Posterior vena cava (tissue), 2 donors: ENCODE measurements around the gene HUWE1. TPM values are rescaled to one million over a fixed set of nuclear protein-coding genes. Genes with fewer than 3 reads are reported as not detected.
A peak's percentile ranks its signal among the peaks of the same experiment; 100 is the strongest.

Source experiments
- DNase-seq: peaks from one replicate; pipeline ENCODE4 v3.0.0-alpha.2; 2020; ENCODE audit warnings: low spot score
- intact Hi-C, 2 donors: fragments of 100-400 bp; cut with DNase I; formaldehyde crosslinking; loops; one replicate each; pipeline versions ENCODE4 v1.14.1 to v1.14.2; 2022 to 2023
- total RNA-seq, 2 donors: library from RNA; stranded (reverse); fragmentation: NEBNext Ultra II Directional; extraction: Animal tissue kit (Norgen Biotek cat#: 25700); gene quantifications; one replicate each; pipeline ENCODE4 v1.2.1, GENCODE V29; 2021
- donor health status: DM: yes; HTN: yes; CAD: no.
- donor health status: DM: yes; HTN: yes; CAD: no.

HUWE1 gene
- total RNA-seq, 2 donors from 2014 or later = 165 to 199 TPM

GRCh38 chrX:53695946-53696549, 9.5 kb upstream of the HUWE1 start:
- DNase-seq = no peak
- intact Hi-C loops = no loop called here

DNA sequence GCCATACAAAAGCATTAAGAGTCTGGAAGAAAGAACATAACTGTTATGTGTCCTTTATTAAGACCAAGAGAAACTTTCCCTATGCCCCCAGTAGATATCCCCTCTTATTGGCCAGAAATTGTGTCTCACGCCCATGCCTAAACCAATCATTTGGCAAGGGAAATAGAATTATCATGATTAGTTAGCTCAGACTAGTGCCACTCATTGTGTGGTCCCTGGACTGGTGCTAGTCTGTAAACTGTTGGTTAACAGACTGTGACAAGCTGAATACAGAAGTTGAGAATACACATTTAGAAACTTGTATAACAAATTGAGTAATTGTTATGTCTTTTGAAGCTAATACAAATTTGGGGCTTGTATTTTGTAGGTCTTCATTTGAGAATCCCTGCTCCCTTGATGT, 8.1 kb upstream of the HUWE1 start:
- intact Hi-C loops = no loop called here
- no peak for DNase-seq

DNA sequence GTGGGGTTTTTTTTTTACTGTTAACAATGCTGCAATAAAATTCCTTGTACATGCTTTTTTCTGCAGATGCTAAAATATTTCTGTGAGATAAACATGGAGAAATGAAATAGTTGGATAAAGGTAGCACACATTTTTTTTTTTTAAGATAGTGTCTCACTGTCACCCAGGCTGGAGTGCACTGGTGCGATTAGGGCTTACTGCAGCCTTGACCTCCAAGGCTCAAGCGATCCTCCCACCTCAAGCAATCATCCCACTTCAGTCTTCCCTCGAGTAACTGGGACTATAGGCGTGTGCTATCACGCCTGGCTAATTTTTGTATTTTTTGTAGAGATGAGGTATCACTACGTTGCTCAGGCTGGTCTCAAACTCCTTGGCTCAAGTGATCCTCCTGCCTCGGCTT, 1.8 kb upstream of the HUWE1 start:
- DNase-seq = no peak
- intact Hi-C loops = no loop called here

DNA sequence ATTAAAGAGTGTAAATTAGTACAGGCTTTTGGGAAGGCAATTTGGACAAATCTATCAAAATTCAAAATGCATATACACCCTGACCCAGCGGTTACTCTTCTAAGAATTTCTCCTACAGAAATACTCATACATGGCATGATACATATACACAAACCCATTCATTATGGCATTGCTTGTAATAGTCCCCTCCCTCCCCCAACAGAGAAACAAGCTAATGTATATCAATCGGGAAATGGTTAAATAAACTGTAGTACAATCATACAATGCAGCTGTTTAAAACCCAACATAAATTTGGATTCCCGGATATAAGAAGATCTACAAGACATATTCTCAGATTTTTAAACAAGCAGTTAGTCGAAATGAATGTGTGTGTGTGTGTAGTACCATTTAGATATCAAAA, 808 bp downstream of the HUWE1 start:
- DNase-seq = no peak
- intact Hi-C loops = no loop called here

DNA sequence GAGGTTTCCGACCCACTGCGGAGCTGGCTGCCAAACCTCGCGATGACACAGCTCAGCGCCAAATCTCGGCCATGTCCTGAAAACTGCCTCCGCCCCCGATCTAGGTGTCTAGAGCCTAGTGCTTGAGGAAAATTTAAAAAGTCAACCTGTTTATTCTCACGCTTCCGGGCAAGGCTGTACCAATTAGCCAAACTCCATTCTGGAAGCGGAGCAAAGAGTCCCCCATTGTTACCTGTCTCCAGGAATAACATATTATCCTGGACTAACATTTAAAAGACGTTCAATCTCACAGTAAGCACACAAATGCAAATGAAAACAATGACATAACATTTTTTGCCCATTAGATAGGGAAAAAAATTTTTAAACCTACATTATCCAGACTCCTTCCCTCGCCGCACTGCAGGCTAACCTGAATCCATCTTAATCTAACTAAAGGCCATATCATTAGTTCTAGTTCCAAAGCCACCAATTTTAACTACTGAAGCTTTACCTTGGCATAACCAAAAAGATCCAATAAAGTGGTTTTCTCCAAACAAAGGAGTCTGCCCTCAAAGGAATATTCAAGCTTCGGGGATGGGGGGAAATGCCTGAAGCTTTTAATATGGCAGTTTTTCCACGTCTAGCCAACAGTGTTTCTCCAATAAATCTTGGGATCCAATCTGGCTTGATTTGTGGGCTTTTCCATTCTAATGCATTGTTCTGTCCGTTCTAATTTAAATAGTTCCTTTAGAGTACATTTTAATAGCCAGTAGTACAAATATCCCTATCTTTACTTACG, 1.9 kb downstream of the HUWE1 start:
- intact Hi-C loops = no loop called here
- no peak for DNase-seq

- peak; percentile 97 for DNase-seq
- intact Hi-C loops = no loop called here
Measured at GRCh38 chrX:53683556-53684414, 2.7 kb downstream of the HUWE1 start.

GRCh38 chrX:53682885-53683555, 3.5 kb downstream of the HUWE1 start:
- peak; percentile 78 for DNase-seq
- intact Hi-C loops = no loop called here

- intact Hi-C loops = no loop called here
- DNase-seq = no peak
Measured at GRCh38 chrX:53681661-53682060, 4.9 kb downstream of the HUWE1 start.

GRCh38 chrX:53678667-53679066, 7.9 kb downstream of the HUWE1 start:
- no peak for DNase-seq
- intact Hi-C loops = no loop called here

DNA sequence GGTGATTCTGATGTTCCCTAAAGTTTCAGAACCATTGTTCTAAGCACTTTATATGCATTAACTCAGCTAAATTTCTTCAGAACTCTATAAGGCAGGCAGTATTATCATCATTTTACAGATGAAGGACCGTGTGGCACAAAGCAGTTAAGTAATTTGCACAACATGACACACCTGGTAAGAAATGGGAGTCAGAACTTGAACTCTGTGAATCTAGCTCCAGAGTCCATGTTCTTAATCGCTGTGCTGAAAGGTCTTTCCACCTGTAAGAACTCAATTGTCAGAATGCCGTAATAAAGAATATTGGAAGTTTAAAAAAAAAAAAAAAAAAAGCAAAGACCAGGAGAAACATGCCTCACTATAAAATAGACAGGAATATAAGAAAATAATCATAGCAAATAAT, 9.2 kb downstream of the HUWE1 start:
- DNase-seq = no peak
- intact Hi-C loops = no loop called here

DNA sequence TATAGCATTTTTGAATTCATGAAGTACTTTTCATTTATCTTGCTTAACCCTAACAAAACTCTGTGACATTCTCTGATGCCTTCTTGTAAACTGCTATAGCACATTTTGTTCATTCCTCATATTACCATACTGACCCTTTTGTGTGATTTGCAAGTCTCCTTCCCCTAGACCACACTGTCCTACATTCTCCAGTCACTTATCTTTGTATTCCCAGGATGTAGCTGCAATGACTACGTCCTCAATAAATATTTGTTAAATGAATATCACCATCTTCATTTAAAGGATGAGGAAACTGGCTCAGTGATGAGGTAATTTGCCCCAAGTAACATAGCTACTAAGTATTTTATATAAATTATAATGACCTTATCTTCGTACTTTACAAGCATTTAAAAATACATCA, 11.9 kb downstream of the HUWE1 start:
- no peak for DNase-seq
- intact Hi-C loops = no loop called here

DNA sequence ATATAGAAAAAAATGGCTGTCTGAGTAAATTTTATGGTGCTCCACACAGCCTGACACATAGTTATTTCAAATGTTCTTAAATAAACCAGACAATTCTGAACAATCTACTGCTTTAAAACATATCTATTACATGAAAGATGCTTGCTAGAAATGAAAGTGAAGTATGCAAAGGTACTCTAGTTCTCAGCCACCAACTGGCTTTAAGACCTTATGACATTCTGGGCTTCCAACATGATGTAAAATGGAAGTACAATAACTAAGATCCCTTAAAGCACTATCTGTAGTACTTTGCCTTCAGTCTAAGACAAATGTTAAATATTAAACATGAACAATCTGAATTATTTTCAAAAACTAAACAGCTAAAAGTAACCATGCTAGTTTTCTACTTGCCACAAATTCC, 17.3 kb downstream of the HUWE1 start:
- DNase-seq = no peak
- intact Hi-C loops = no loop called here

- intact Hi-C loops = no loop called here
Measured at GRCh38 chrX:53666171-53666570, 20.3 kb downstream of the HUWE1 start.

DNA sequence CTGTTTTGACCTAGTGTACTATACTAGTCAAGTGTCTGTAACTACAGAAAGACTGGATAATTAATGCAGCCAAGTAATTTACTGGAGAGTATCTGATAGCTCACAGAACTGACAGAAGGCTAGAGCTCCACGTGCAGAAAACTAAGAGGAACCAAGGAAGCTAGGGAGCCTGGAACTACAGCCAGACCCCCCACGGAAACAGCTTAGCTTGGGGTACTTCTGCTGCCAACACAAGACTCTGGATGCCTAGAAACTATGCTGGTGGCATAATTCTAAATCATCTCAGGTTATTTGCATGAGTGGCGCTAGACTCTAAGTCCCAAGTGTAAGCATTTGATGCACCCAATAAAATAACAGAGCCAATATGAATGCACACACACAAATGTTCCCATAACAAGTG, 26.5 kb downstream of the HUWE1 start:
- DNase-seq = no peak
- intact Hi-C loops = no loop called here

More at GRCh38 chrX:53666171-53666570, 20.3 kb downstream of the HUWE1 start:
- DNase-seq = no peak

DNA sequence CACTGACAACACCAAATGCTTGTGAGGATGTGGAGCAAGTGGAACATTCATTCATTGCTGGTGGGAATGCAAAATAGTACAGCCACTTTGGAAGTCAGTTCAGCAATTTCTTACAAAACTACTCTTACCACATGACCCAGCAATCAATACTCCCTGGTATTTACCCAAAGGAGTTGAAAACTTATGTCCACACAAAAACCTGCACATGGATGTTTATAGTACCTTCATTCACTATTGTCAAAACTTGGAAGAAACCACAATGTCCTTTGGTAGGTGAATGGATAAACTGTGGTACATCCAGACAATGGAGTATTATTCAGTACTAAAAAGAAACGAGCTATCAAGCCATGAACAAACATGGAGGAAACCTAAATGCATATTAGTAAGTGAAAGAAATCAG, 27.5 kb downstream of the HUWE1 start:
- DNase-seq = no peak
- intact Hi-C loops = no loop called here

DNA sequence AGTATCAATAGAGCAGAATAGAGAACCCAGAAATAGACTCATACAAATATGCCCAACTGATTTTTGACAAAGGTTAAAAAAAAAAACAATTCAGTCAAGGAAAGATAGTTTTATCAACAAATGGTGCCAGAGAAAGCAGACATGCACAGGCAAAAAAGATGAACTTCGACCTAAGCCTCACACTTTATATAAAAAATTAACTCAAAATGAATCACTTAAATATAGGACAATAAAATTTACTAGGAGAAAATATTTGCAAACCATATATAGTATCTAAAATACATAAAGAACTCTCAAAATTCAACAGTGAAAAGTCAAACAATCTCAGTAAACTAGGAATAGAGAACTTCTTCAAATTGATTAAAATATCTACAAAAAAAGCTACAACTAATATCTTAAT, 29.7 kb downstream of the HUWE1 start:
- intact Hi-C loops = no loop called here
- no peak for DNase-seq

DNA sequence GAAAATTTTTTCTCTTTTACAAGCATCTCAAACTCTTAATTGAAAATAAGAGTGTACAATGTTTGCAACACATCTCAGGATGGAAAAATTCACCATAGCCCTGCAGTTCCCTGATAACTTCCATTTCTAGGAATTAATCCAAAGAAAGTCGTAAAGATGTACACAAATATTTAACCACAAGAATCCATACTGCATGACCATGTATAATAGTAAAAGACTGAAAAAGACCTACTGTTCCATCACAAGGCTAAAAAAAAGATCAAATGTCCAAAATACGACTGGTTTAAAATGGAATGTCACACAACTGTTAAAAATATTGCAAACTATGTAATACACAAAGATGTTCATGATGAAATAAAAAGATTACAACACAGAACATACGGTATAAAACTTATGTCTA, 32.1 kb downstream of the HUWE1 start:
- DNase-seq = no peak
- intact Hi-C loops = no loop called here

DNA sequence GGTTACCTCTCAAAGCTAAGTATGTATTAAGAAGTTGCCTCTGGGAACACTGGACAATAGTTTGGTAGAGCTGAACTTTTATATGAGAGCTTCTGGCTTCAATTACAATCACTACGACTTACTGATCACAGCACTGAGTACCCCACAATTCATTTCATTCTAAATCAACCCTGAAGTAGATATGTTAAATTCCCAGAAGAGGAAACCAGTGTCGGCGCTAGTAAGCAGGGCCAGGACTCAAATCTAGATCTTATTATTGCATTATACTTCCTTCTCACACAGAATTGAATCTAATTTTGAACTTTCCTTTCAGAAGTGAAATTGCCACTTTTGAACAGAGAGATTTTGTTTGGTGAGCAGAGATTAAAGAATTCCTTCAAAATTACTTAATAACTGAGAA, 41.8 kb downstream of the HUWE1 start:
- intact Hi-C loops = no loop called here
- no peak for DNase-seq

DNA sequence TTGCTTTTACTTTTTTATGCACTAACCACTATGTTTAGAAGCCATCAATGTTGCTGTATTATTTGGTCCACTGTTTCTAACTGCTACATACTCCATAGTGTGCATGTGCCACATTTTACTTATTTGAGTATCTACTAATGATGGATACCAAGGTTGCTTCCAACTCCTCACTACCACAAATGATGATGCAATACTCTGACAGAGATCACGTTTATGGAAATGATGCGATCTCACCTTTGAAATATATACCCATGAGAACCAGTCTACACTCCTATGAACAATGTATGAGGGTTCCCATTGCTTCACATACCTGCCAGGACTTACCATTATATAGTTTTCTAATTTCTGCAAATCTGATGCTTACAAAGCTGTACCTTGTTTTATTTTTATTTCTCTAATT, 44.2 kb downstream of the HUWE1 start:
- intact Hi-C loops = no loop called here
- no peak for DNase-seq

DNA sequence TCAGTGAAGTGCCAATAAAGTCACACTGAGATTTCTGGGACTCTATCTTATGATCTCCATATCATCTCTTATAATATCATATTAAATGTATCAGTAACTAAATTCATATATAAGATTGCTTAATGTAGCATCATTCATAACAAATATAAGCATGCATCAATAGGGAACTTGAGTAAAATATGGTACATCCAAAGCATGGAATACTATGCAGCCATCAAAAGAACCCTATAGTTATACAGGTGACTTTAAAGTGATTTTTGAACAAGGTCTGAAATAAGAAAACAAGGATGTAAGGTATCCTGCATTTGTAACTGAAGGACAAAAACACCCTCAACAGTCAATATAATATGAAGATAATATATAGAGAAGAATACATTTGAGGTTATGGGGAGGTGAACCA, 47.3 kb downstream of the HUWE1 start:
- DNase-seq = no peak
- intact Hi-C loops = no loop called here
